ENCODE measurements around the gene PPP2R1A. TPM values are rescaled to one million over a fixed set of nuclear protein-coding genes. Genes with fewer than 3 reads are reported as not detected.

PPP2R1A gene
- total RNA-seq, 1 experiment from 2014 or later: 316 TPM

DNA sequence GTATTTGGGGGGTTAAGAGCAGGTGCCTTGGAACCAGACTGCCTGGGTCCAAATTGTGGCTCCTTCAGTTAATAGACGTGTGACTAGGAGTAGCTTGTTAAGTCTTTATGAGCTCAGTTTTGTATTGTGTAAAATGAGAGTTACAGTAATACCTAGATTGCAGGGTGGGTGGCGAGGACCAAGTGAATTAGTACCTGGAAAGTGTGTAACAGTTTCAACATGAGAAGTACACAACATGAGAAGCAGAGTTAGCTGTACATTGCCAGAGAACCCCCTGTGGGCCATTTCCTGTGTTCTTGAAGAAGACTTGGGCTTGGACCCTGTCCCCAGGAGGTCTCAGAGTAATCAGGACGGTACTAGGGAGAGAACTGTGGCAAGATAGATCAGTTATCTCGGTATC, 36.8 kb downstream of the PPP2R1A start:
- Histone ChIP-seq H3K27me3 (ENCODE audit: insufficient read depth, low read depth) (no peaks in the 10 kb centered on the region), H3K4me3 (no peak overlapping the region), H3K9me3 (ENCODE audit: insufficient read depth, low read depth) (no peaks in the 10 kb centered on the region), H3K4me2 (no peak overlapping the region), H3K9me2 (ENCODE audit: insufficient read depth) (no peaks in the 10 kb centered on the region), H3K36me3 (ENCODE audit: low read depth) (peaks cover 46% of the 10 kb centered on the region), H2AFZ (no peak overlapping the region), H3K27ac (no peak overlapping the region), H3K79me2 (ENCODE audit: low read depth) (no peaks in the 10 kb centered on the region), H3K4me1 (replicated peaks; ENCODE audit: insufficient read depth) (no peaks in the 10 kb centered on the region), H3F3A (ENCODE audit: insufficient read depth, low read depth) (no peaks in the 10 kb centered on the region), H4K20me1 (ENCODE audit: insufficient read depth) (no peaks in the 10 kb centered on the region)
- DNase-seq: no peak
- intact Hi-C loops (cut with micrococcal nuclease; ENCODE audit: unreplicated experiment): no loop called here
- no peak for TF ChIP-seq EZH2 (IDR thresholded peaks at IDR 0.05; ENCODE audit: low read depth)
- TF ChIP-seq, protein P1, sequence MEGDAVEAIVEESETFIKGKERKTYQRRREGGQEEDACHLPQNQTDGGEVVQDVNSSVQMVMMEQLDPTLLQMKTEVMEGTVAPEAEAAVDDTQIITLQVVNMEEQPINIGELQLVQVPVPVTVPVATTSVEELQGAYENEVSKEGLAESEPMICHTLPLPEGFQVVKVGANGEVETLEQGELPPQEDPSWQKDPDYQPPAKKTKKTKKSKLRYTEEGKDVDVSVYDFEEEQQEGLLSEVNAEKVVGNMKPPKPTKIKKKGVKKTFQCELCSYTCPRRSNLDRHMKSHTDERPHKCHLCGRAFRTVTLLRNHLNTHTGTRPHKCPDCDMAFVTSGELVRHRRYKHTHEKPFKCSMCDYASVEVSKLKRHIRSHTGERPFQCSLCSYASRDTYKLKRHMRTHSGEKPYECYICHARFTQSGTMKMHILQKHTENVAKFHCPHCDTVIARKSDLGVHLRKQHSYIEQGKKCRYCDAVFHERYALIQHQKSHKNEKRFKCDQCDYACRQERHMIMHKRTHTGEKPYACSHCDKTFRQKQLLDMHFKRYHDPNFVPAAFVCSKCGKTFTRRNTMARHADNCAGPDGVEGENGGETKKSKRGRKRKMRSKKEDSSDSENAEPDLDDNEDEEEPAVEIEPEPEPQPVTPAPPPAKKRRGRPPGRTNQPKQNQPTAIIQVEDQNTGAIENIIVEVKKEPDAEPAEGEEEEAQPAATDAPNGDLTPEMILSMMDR (conservative IDR thresholded peaks at IDR 0.05): no peak
- ChIA-PET POLR2A (ENCODE audit: unreplicated experiment) (no interaction called here), CTCF (no interaction called here)
- no TSS peak for BruUV-seq (replicated peaks)

DNA sequence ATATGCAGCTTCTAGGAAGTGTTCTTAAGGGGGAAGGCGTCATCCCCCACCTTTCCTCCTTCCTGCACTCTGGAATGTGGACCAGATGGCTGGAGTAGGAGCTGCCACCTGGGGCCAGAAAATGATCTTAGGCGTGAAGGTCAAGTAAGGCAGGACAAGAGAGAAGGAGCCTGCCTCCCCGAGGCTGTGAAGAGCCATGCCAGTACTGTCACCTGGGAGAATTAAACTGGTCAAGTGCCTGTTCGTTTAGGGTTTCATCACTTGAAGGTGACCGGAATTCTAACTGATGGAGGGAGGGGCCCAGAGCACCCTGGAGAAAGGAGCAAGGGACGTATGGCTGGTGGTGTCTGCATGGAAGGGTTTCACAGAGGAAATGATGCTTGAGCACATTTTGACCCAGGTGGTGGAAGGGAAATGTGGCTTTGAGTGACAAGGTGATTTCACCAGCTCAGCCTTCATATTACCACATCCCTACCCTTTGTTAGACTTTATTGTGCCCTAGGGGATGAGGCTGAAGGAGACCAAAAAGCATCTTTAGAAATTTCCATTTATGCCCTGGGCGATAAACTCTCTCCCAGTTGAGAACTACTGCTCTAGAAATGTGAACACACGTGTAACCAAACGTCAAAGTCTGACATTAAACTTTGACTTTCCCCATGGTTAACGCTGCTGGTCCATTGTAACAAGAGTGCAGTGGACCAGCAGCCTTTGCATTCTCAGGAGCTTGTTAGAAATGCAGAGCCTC, 37.5 kb downstream of the PPP2R1A start:
- Histone ChIP-seq H3K9me2 (ENCODE audit: insufficient read depth) (no peaks in the 10 kb centered on the region), H4K20me1 (ENCODE audit: insufficient read depth) (no peaks in the 10 kb centered on the region), H3K4me1 (replicated peaks; ENCODE audit: insufficient read depth) (no peaks in the 10 kb centered on the region), H3K79me2 (ENCODE audit: low read depth) (no peaks in the 10 kb centered on the region), H3K9me3 (ENCODE audit: insufficient read depth, low read depth) (peaks cover 3% of the 10 kb centered on the region; the same call in 1 of the 2 replicates), H3K27ac (no peak overlapping the region), H3K4me2 (no peak overlapping the region), H3K27me3 (ENCODE audit: insufficient read depth, low read depth) (no peaks in the 10 kb centered on the region), H3K36me3 (ENCODE audit: low read depth) (peaks cover 39% of the 10 kb centered on the region), H2AFZ (no peak overlapping the region), H3K4me3 (no peak overlapping the region), H3F3A (ENCODE audit: insufficient read depth, low read depth) (no peaks in the 10 kb centered on the region)
- TF ChIP-seq, protein P1 (conservative IDR thresholded peaks at IDR 0.05): no peak
- TF ChIP-seq EZH2 (IDR thresholded peaks at IDR 0.05; ENCODE audit: low read depth): no peak
- no TSS peak for BruUV-seq (replicated peaks)
- no peak for DNase-seq
- CTCF ChIA-PET: no interaction called here
- POLR2A ChIA-PET (ENCODE audit: unreplicated experiment): no interaction called here
- intact Hi-C loops (cut with micrococcal nuclease; ENCODE audit: unreplicated experiment): no loop called here

DNA sequence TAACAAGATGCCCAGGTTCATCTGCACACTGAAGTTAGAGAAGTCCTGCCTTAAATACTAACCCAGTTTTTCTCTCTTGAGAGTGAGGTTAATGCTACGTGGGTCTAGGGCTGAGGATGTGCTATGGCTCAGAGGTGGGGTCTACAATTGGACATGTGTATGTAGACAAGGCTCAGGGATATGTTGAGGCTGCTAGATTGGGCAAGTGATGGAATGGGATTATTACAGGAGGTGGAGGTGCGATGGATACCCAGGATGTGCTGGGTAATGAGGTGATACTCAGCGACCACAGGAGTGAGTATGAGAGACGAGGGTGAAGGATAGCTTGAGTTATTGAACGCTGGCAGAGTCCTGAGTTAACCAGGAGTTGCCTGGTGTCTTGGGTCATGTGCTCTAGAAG, 38.1 kb downstream of the PPP2R1A start:
- Histone ChIP-seq H3K9me3 (ENCODE audit: insufficient read depth, low read depth) (peaks cover 6% of the 10 kb centered on the region; the same call in 1 of the 2 replicates), H3K27ac (no peak overlapping the region), H3F3A (ENCODE audit: insufficient read depth, low read depth) (no peaks in the 10 kb centered on the region), H3K4me1 (replicated peaks; ENCODE audit: insufficient read depth) (no peaks in the 10 kb centered on the region), H3K36me3 (ENCODE audit: low read depth) (peaks cover 33% of the 10 kb centered on the region), H3K4me3 (no peak overlapping the region), H3K9me2 (ENCODE audit: insufficient read depth) (no peaks in the 10 kb centered on the region), H3K27me3 (ENCODE audit: insufficient read depth, low read depth) (no peaks in the 10 kb centered on the region), H3K79me2 (ENCODE audit: low read depth) (no peaks in the 10 kb centered on the region), H3K4me2 (no peak overlapping the region), H4K20me1 (ENCODE audit: insufficient read depth) (no peaks in the 10 kb centered on the region), H2AFZ (no peak overlapping the region)
- DNase-seq: no peak
- intact Hi-C loops (cut with micrococcal nuclease; ENCODE audit: unreplicated experiment): no loop called here
- BruUV-seq (replicated peaks): no TSS peak
- CTCF ChIA-PET: no interaction called here
- TF ChIP-seq EZH2 (IDR thresholded peaks at IDR 0.05; ENCODE audit: low read depth): no peak
- TF ChIP-seq, protein P1 (conservative IDR thresholded peaks at IDR 0.05): no peak
- POLR2A ChIA-PET (ENCODE audit: unreplicated experiment): no interaction called here
